HCT116 (cell line): ENCODE results near the gene TRAK1. TPM values are rescaled to one million over a fixed set of nuclear protein-coding genes. Genes with fewer than 3 reads are reported as not detected.

Source experiments
- ATAC-seq: fragments of 200-7000 bp; cut with Tn5 transposase; 2 replicates; pipeline ENCODE4 v1.9.1; 2020; ENCODE audit warnings: mild to moderate bottlenecking, moderate library complexity
- BruUV-seq: library from RNA; stranded (reverse); fragments of 400-500 nt; replicated peaks from 2 replicates; lab custom pipeline; 2021; lab: Mats Ljungman, UMichigan
- CTCF ChIA-PET: fragments of 300-600 bp; sonication (Branson Sonifier 250); formaldehyde crosslinking; loops from one replicate; lab custom pipeline; 2021; ENCODE audit warnings: antibody characterized with exemption; lab: Charles Lee
- POLR2A ChIA-PET: fragments of 300-600, 350-600 bp; sonication (Branson Sonifier 250); formaldehyde crosslinking; loops from one replicate; lab custom pipeline; 2021; ENCODE audit warnings: antibody characterized with exemption; lab: Charles Lee
- RAD21 ChIA-PET, 2 experiments: fragments of 300-600 bp; sonication (Branson Sonifier 250); formaldehyde crosslinking; loops; one replicate each; lab custom pipeline; 2023; ENCODE audit warnings: low total read pairs in 2 of 2; ENCODE audit not compliant: uncharacterized antibody in 2 of 2, unreplicated experiment in 2 of 2, low non-redundant PET in 1 of 2; lab: Charles Lee
- DNase-seq: peaks from one replicate; pipeline ENCODE4 v3.0.0-alpha.2; 2010; ENCODE audit warnings: low read depth, low spot score
- H2AFZ ChIP-seq: fragments of 200-600 bp; shearing (Covaris generic), sonication (generic); 2 replicates; pipeline ENCODE4 v1.6.1; 2017; ENCODE audit warnings: low read depth, mixed run types, mixed read lengths, antibody characterized with exemption, low read length; ENCODE audit not compliant: poor library complexity, severe bottlenecking
- H3K27ac ChIP-seq: 2 replicates; pipeline ENCODE4 v1.5.1; 2012; ENCODE audit warnings: low read depth, low read length
- H3K27me3 ChIP-seq: fragments of 200-600 bp; sonication (generic); 2 replicates; pipeline ENCODE4 v1.6.1; 2016; ENCODE audit warnings: mixed run types, low read length, mixed read lengths; ENCODE audit not compliant: insufficient read depth
- H3K36me3 ChIP-seq, 2 experiments: fragments of 200-500 bp in 1 of 2; fragments of 200-600 bp in 1 of 2; sonication (Bioruptor generic) in 1 of 2; sonication (generic) in 1 of 2; 2 replicates each; pipeline versions ENCODE4 v1.5.1 to v1.6.1; 2014 to 2016; ENCODE audit warnings: low read length in 2 of 2, inconsistent platforms in 1 of 2, mixed read lengths in 1 of 2, mixed run types in 1 of 2; ENCODE audit not compliant: insufficient read depth in 2 of 2, control insufficient read depth in 1 of 2
- H3K4me1 ChIP-seq, 2 experiments: fragments of 200-600 bp in 1 of 2; sonication (generic) in 1 of 2; 2 replicates each; pipeline versions ENCODE4 v1.5.1 to v1.6.1; 2012 to 2017; ENCODE audit warnings: low read length in 2 of 2, inconsistent platforms in 1 of 2, mild to moderate bottlenecking in 1 of 2, mixed read lengths in 1 of 2, mixed run types in 1 of 2, moderate library complexity in 1 of 2; ENCODE audit not compliant: insufficient read depth in 2 of 2, control insufficient read depth in 1 of 2
- H3K4me2 ChIP-seq: fragments of 200-600 bp; sonication (generic); 2 replicates; pipeline ENCODE4 v1.6.1; 2017; ENCODE audit warnings: mixed run types, low read length, mixed read lengths
- H3K4me3 ChIP-seq, 2 experiments: fragments of 200-600 bp in 1 of 2; sonication (generic) in 1 of 2; replicated peaks in 1 of 2; 2 replicates each; pipeline ENCODE4 v1.5.1; 2011 to 2016; ENCODE audit warnings: low read length in 2 of 2, control low read depth in 1 of 2, low read depth in 1 of 2, mild to moderate bottlenecking in 1 of 2, mixed read lengths in 1 of 2, mixed run types in 1 of 2
- H3K79me2 ChIP-seq: fragments of 200-600 bp; sonication (generic); 2 replicates; pipeline ENCODE4 v1.6.1; 2017; ENCODE audit warnings: mild to moderate bottlenecking, mixed run types, low read length, moderate library complexity, mixed read lengths; ENCODE audit not compliant: insufficient read depth
- H3K9ac ChIP-seq: fragments of 200-600 bp; sonication (generic); 2 replicates; pipeline ENCODE4 v1.6.1; 2016; ENCODE audit warnings: low read length, mixed read lengths
- H3K9me2 ChIP-seq: fragments of 200-600 bp; sonication (generic), shearing (Covaris generic); 2 replicates; pipeline ENCODE4 v1.6.1; 2017; ENCODE audit warnings: mixed run types, mild to moderate bottlenecking, moderate library complexity; ENCODE audit not compliant: insufficient read depth
- H3K9me3 ChIP-seq, 2 experiments: fragments of 200-500 bp in 1 of 2; fragments of 200-600 bp in 1 of 2; sonication (Bioruptor generic) in 1 of 2; sonication (generic) in 1 of 2; 2 replicates each; pipeline ENCODE4 v1.6.1; 2014 to 2017; ENCODE audit warnings: low read length in 2 of 2, mixed read lengths in 2 of 2, inconsistent platforms in 1 of 2, low read depth in 1 of 2, mild to moderate bottlenecking in 1 of 2, mixed run types in 1 of 2, moderate library complexity in 1 of 2; ENCODE audit not compliant: control insufficient read depth in 1 of 2, insufficient read depth in 1 of 2
- H4K20me1 ChIP-seq: fragments of 200-600 bp; sonication (generic), shearing (Covaris generic); 2 replicates; pipeline ENCODE4 v1.6.1; 2017; ENCODE audit warnings: mixed run types, mild to moderate bottlenecking, moderate library complexity; ENCODE audit not compliant: insufficient read depth
- ATF3 ChIP-seq: IDR thresholded peaks from 2 replicates; pipeline ENCODE4 v1.6.1; 2012
- EZH2 ChIP-seq: fragments of 200-600 bp; sonication (generic); IDR thresholded peaks from 2 replicates; pipeline ENCODE4 v1.6.1; 2017; ENCODE audit warnings: antibody characterized with exemption, mixed run types
- EZH2phosphoT487 ChIP-seq: fragments of 200-600 bp; IDR thresholded peaks from 2 replicates; pipeline ENCODE4 v1.6.1; 2018; ENCODE audit warnings: antibody characterized with exemption, borderline replicate concordance
- RAD21 ChIP-seq: IDR thresholded peaks from 2 replicates; pipeline ENCODE4 v1.6.1; 2012; ENCODE audit warnings: low read depth, mild to moderate bottlenecking
- SP1 ChIP-seq: IDR thresholded peaks from 2 replicates; pipeline ENCODE4 v1.6.1; 2012; ENCODE audit warnings: low read depth
- YY1 ChIP-seq: IDR thresholded peaks from 2 replicates; pipeline ENCODE4 v1.6.1; 2011; ENCODE audit warnings: low read length, low read depth, moderate library complexity, mild to moderate bottlenecking; ENCODE audit not compliant: insufficient replicate concordance; ENCODE audit errors: extremely low read depth
- ZNF274 ChIP-seq: fragments of 200-500 bp; sonication (Bioruptor generic); IDR thresholded peaks from 2 replicates; pipeline ENCODE4 v1.6.1; 2014; ENCODE audit warnings: mild to moderate bottlenecking, low read depth, low read length, inconsistent platforms
- intact Hi-C: fragments of 100-400 bp; cut with micrococcal nuclease; formaldehyde crosslinking; loops from 2 replicates; pipeline ENCODE4 v1.10.0; 2022
- total RNA-seq: library from RNA; stranded (reverse); gene quantifications from one replicate; pipeline ENCODE4 v1.2.1, GENCODE V29; 2021; ENCODE audit not compliant: unreplicated experiment
- TF ChIP-seq, protein P1 (sequence below), 3 experiments: fragments of 200-600 bp in 1 of 3; sonication (generic) in 1 of 3; IDR thresholded peaks in 2 of 3; conservative IDR thresholded peaks in 1 of 3; 2 replicates each; pipeline ENCODE4 v1.5.1; 2012 to 2017; ENCODE audit warnings: low read depth in 2 of 3, low read length in 2 of 3, antibody characterized with exemption in 1 of 3, borderline replicate concordance in 1 of 3, control low read depth in 1 of 3, mild to moderate bottlenecking in 1 of 3, mixed read lengths in 1 of 3, mixed run types in 1 of 3, moderate library complexity in 1 of 3; ENCODE audit not compliant: insufficient read depth in 1 of 3
- TF ChIP-seq, protein P2 (sequence below): IDR thresholded peaks from 2 replicates; pipeline ENCODE4 v1.6.1; 2012; ENCODE audit warnings: low read depth

Gene TRAK1
- total RNA-seq, 1 experiment from 2014 or later, result 25.9 TPM

GRCh38 chr3:42228796-42229195 is 137.6 kb downstream of the TRAK1 start:
- no peak for DNase-seq
- TF ChIP-seq EZH2, result no peak
- TF ChIP-seq, protein P1, sequence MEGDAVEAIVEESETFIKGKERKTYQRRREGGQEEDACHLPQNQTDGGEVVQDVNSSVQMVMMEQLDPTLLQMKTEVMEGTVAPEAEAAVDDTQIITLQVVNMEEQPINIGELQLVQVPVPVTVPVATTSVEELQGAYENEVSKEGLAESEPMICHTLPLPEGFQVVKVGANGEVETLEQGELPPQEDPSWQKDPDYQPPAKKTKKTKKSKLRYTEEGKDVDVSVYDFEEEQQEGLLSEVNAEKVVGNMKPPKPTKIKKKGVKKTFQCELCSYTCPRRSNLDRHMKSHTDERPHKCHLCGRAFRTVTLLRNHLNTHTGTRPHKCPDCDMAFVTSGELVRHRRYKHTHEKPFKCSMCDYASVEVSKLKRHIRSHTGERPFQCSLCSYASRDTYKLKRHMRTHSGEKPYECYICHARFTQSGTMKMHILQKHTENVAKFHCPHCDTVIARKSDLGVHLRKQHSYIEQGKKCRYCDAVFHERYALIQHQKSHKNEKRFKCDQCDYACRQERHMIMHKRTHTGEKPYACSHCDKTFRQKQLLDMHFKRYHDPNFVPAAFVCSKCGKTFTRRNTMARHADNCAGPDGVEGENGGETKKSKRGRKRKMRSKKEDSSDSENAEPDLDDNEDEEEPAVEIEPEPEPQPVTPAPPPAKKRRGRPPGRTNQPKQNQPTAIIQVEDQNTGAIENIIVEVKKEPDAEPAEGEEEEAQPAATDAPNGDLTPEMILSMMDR (IDR thresholded peaks at IDR 0.05 in 2 of 3, conservative IDR thresholded peaks at IDR 0.05 in 1 of 3; ENCODE audit: borderline replicate concordance in 1 of 3, insufficient read depth in 1 of 3, low read depth in 2 of 3, low read length in 2 of 3), result peak; percentile 22 to 70 (median 31); a peak in 5 of 6 replicates
- TF ChIP-seq RAD21, result peak; percentile 75
- TF ChIP-seq, all 23 proteins: peak for 2
- Histone ChIP-seq H3K36me3 (0 out of 4 replicates have a peak, but pooled peaks cover 0 to under 1% of the 10 kb centered on the region in 2 experiments), H3K4me3 (no peak overlapping the region), H3K27me3 (no peaks in the 10 kb centered on the region), H2AFZ (no peak overlapping the region), H3K27ac (no peak overlapping the region), H3K79me2 (no peaks in the 10 kb centered on the region), H3K4me1 (peaks cover 0 to 5% of the 10 kb centered on the region in 2 experiments; a peak in 1 of 4 replicates), H3K9me2 (no peaks in the 10 kb centered on the region), H4K20me1 (no peaks in the 10 kb centered on the region), H3K4me2 (no peak overlapping the region), H3K9ac (no peak overlapping the region), H3K9me3 (no peaks in the 10 kb centered on the region)
- intact Hi-C loops, result loop anchor here (1.0 to 2.0 kb wide), 2 partner anchors 111 to 334 kb away; no protein-coding TSS in a partner anchor
- ATAC-seq, result no peak; the same call in 1 of the 2 replicates
- BruUV-seq, result no TSS peak
- ChIA-PET CTCF (interaction anchor here (1.2 to 3.3 kb wide), 10 partner anchors 18 to 600 kb away, joined by 3 to 57 read pairs (median 14); no protein-coding TSS in a partner anchor), POLR2A (no interaction called here), RAD21 (interaction anchor here (1.2 to 1.7 kb wide), 4 partner anchors 109 to 111 kb away, joined by 3 to 7 read pairs (median 4); no protein-coding TSS in a partner anchor)

GRCh38 chr3:42229266-42229941 is 138.2 kb downstream of the TRAK1 start:
- CTCF ChIA-PET, result interaction anchor here (0.8 to 3.3 kb wide), 21 partner anchors 10 to 610 kb away, joined by 3 to 57 read pairs (median 6); partner anchors contain the start of gene NKTR
- Histone ChIP-seq H3K9ac (no peak overlapping the region), H3K4me3 (no peak overlapping the region), H3K4me1 (peaks cover 0 to 5% of the 10 kb centered on the region in 2 experiments; a peak in 1 of 4 replicates), H3K27ac (no peak overlapping the region), H3K4me2 (peak overlapping the region; percentile 50), H3K36me3 (no peaks in the 10 kb centered on the region), H3K9me2 (no peaks in the 10 kb centered on the region), H4K20me1 (no peaks in the 10 kb centered on the region), H3K27me3 (no peaks in the 10 kb centered on the region), H3K9me3 (no peaks in the 10 kb centered on the region), H3K79me2 (no peaks in the 10 kb centered on the region), H2AFZ (no peak overlapping the region)
- no peak for DNase-seq
- intact Hi-C loops, result loop anchor here (2.0 kb wide), 1 partner anchor 335 kb away; no protein-coding TSS in a partner anchor
- RAD21 ChIA-PET, result interaction anchor here (0.7 to 1.7 kb wide), 10 partner anchors 19 to 315 kb away, joined by 3 to 10 read pairs (median 4); partner anchors contain the start of gene VIPR1 (in 1 of the 2)
- POLR2A ChIA-PET, result interaction anchor here (0.7 kb wide), 1 partner anchor 273 kb away, joined by 5 read pairs; the partner anchor contains the start of gene VIPR1
- no TSS peak for BruUV-seq
- ATAC-seq, result peak; percentile 51
- TF ChIP-seq YY1 (no peak), EZH2phosphoT487 (no peak), RAD21 (no peak), ZNF274 (no peak), ATF3 (no peak), SP1 (no peak)
- TF ChIP-seq, protein P2, sequence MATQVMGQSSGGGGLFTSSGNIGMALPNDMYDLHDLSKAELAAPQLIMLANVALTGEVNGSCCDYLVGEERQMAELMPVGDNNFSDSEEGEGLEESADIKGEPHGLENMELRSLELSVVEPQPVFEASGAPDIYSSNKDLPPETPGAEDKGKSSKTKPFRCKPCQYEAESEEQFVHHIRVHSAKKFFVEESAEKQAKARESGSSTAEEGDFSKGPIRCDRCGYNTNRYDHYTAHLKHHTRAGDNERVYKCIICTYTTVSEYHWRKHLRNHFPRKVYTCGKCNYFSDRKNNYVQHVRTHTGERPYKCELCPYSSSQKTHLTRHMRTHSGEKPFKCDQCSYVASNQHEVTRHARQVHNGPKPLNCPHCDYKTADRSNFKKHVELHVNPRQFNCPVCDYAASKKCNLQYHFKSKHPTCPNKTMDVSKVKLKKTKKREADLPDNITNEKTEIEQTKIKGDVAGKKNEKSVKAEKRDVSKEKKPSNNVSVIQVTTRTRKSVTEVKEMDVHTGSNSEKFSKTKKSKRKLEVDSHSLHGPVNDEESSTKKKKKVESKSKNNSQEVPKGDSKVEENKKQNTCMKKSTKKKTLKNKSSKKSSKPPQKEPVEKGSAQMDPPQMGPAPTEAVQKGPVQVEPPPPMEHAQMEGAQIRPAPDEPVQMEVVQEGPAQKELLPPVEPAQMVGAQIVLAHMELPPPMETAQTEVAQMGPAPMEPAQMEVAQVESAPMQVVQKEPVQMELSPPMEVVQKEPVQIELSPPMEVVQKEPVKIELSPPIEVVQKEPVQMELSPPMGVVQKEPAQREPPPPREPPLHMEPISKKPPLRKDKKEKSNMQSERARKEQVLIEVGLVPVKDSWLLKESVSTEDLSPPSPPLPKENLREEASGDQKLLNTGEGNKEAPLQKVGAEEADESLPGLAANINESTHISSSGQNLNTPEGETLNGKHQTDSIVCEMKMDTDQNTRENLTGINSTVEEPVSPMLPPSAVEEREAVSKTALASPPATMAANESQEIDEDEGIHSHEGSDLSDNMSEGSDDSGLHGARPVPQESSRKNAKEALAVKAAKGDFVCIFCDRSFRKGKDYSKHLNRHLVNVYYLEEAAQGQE, result no peak
